GM18499 (cell line): ENCODE results near the gene RABGAP1L.
"Not testable (repeated sequence)": the region's sequence is repeated elsewhere in the genome, so short reads cannot be mapped to it uniquely, and the experiment has no call there.

Experiments
- ATAC-seq: cut with Tn5 transposase; IDR thresholded peaks from one replicate; pipeline ENCODE4 v1.9.1; 2021; ENCODE audit warnings: moderate number of reproducible peaks; ENCODE audit not compliant: insufficient read depth, unreplicated experiment

Gene RABGAP1L

DNA sequence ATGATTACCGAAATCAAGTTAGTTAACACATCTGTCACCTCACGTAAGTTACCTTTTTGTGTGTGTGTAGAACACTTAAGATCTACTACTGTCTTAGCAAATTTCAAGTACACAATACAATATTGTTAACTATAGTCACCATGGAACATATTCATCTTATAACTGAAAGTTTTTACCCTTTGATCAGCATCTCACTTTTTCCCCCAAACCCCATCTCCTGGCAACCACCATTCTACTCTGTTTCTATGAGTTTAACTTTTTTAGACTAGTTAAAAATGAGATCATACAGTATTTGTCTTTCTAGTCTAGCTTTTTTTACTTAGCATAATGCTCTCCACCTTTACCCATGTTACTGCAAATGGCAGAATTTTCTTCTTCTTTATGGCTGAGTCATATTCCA, 124.7 kb downstream of the RABGAP1L start:
- no peak for ATAC-seq

DNA sequence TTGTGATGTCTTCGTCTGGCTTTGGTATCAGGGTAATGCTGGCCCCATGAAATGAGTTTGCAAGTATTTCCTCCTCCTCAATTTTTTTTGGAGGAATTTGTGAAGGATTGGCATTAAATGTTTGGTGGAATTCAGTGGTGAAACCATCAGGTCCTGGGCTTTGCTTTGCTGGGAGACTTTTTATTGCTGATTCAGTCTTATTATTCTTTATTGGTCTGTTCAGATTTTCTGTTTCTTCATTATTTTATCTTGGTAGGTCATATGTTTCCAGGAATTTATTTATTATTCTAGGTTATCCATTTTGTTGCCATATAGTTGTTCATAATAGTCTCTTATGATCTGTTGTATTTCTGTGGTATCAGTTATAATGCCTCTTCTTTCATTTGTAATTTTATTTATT, 126.7 kb downstream of the RABGAP1L start:
- ATAC-seq: no peak

DNA sequence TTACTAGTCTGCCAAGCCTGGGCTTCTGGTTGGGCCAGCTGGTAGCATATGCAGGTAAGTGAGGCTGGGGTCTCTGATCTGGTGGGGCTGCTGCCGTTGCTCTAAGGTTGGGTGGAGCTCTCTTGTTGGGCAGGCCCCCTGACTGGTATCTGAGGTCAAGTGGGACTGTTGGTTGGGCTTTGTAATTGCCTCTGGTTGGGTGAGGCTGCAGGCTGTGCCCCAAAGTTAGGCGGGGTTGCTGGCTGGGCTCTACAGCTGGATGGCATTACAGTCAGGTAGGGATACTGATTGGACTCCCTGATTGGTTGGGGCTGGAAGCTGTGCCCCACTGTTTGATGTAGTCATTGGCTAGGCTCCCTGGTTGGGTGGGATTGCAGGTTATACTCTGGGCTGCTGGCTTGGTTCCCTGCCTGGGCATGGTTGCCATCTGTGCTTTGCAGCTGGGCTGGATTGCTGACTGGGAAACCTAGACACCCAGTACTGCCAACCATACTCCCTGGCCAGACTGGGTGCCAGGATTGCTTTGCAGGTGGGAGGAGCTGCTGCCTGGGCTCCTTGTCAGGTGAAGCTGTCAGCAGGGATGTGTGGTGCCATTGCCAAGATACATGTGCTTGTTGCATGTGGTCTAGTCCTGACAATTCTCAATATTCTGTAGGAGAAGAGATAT, 130.5 kb downstream of the RABGAP1L start:
- no peak for ATAC-seq

DNA sequence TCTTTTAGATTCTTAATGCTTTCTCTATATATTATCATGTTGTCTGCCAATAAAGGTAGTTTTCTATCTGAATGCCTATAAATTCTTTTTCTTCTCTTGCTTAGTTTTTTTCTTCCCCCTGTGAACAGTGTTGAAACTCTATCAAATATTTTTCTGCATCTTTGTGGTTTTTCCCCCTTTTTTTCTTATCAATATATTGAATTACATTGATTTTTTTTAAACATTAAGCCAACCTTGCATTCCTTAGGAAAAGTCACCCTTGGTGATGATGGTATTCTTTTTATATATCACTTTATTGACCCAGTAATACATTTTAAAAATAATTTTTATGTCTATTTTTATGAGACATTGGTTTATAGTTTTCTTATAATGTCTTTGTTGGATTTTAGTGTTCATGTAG, 131.7 kb downstream of the RABGAP1L start:
- ATAC-seq: no peak

DNA sequence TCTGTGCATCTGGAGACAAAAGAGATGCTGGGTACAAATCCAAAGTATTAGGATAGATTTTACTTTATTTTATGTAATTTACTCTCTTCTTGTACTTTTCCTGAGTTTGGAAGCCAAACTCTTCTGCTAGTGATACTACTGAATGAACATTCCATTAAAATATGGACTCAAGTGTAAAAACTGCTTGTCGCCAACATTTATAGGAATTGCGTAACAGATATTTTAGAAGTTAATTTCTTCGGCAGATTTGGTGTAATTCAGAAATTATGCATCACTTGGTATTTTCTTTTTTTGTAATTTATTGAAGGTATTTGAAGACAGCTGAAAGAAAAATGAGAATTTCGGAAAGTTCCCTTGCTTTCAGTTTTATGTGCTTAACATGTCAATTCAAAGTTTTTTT, 137.0 kb downstream of the RABGAP1L start:
- ATAC-seq: no peak

DNA sequence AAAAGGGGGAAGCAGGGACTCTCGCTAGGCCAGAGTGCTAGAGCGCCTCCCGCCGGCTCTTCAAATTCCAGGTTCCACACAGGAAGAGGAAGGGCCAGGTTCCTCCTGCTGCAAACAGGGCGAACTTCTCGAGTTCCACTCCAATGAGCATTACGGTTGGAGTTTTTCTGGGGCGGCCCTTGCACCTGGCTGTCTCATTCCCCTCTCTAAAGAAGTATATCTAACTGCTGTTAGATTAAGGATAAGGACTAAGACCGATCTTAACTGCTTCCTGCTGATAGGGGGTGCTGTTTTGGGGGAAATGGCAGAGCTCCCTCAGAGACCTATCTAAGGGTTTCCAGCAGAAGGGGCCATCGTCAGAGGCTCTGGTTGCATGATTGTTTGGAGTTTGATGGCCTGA, 138.0 kb downstream of the RABGAP1L start:
- no peak for ATAC-seq

DNA sequence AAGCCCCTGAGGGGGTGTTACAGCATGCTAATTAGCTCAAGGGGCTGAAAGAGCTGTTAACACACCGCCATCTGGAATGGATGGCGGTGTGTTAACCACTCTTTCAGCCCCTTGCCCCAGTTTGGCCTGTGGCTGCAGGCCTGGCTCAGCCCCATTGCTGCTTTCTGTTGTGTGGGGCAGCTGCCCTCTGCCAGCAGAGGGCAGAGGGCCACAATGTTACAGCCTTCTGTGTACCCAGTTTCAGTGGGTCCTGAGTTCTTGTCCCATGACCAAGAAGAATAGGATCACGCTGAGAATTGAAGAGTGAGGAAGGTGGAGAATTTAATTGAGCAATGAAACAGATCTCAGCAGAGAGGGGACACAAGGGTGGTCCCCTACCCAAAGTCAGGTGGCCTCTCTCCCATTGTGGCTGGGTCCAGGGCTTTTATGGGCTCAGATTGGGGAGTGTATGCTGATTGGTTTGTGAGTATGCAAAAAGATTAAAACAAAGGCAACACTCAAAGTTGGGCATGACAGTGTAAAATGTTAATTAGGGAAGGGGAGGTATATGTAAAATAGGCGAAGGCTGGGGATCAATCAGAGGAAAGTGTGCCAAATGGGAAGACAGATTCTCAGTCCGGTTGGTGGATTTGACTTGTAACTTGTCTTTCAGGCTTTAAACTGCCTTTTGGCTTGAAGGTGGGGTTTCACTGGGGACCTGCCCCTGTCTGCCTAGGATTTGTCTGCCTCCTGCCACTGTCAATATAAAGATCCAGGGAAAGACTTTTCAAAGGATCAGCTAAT, 142.2 kb downstream of the RABGAP1L start:
- ATAC-seq: no peak

DNA sequence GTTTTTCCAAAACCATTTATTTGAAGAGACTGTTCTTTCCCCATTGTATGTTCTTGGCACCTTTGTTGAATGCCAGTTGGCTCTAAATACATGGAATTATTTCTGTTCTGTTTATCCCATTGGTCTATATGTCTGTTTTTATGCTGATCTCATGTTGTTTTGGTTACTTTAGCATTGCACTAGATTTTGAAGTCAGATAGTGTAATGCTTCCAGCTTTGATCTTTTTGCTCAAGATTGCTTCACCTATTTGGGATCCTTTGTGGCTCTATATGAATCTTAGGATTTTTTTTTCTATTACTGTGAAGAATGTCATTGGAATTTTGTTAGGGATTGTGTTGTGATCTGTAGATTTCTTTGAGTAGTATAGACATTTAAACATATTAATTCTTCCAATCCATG, 149.3 kb downstream of the RABGAP1L start:
- no peak for ATAC-seq

DNA sequence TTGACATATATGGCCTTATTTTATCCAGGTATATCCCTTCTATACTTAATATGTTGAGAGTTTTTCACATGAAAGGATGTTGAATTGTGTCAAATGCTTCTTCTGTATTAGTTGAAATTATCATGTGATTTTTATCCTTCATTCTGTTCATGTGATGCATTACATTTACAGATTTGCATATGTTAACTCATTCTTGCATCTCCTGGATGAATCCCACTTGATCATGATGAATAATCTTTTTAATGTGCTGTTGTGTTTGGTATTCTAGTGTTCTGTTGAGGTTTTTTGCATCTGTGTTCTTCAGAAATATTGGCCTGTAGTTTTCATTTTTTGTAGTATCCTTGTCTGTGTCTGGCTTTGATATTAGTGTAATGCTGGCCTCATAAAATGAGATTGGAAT, 150.2 kb downstream of the RABGAP1L start:
- ATAC-seq: no peak

DNA sequence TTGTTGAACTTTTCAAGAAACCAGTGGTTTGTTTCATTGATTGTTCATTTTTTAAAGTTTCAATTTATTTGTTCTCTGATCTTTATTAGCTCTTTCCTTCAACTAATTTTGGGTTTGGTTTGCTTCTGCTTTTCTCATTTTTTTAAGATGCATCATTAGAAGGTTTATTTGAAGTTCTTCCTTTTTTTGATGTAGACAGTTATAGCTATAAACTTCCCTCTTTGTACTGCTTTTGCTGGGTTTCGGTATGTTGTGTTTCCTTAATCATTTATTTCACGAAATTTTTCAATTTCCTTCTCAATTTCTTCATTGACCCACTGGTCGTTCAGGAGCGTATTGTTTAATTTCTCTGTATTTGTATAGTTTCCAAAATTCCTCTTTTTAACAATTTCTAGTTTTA, 155.1 kb downstream of the RABGAP1L start:
- no peak for ATAC-seq

DNA sequence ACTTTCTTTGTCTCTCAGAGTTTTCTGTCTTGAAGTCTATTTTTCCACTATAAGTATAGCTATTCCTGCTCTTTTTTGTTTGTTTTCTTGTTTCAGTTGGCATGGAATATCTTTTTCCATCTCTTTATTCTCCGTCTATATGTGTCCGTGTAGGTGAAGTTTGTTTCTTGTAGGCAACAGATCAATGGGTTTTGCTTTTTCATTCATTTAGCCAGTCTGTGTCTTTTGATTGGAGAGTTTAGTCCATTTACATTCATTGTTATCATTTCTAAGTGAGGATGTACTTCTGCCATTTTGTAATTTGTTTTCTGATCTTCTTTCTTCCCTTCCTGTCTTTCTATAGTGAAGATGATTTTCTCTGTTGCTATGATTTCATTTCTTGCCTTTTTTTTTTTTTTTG, 155.9 kb downstream of the RABGAP1L start:
- ATAC-seq: no peak

DNA sequence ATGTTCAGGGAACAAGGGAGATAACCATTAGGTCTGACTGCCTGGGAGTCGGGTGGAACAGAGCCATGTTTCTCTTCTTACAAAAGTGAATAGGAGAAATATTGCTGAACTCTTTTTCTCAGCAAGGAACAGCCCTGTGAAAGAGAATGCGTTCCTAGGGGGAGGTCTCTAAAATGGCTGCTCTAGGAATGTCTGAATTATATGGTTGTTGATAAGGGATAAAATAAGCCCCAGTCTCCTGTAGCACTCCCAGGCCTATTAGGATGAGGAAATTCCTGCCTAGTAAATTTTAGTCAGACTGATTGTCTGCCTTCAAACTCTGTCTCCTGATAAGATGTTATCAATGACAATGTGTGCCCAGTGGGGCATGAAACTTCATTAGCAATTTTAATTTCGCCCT, 161.6 kb downstream of the RABGAP1L start:
- not testable (repeated sequence) for ATAC-seq

DNA sequence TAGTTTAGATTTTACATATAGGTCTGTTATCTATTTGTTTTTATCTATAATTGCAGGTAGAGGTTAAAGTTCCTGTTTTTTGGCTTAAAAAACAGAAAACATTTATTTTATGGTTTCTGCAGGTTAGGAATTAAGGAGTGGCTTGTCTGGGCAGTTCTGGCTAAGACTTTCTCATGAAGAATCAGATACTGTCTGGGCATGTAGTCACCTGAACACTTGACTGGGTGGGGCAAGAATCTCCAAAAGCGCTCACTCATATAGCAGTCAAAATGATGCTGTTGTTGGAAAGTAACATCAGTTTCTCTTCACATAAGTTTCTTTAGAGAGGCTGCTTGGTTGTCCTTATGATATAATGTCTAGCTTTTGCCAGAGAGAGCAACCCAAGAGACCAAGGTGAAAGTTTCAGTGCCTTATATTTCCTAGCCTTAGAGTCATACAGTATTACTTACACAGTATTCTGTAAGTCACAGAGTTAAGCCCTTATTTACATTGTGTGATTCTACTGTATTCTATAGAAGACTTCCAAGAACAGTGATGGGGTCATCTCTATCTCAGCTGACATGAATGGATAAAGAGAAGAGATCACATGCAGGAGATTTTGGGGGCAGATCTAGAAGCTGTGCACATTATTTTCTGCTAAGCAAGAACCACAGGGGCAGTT, 163.0 kb downstream of the RABGAP1L start:
- no peak for ATAC-seq

DNA sequence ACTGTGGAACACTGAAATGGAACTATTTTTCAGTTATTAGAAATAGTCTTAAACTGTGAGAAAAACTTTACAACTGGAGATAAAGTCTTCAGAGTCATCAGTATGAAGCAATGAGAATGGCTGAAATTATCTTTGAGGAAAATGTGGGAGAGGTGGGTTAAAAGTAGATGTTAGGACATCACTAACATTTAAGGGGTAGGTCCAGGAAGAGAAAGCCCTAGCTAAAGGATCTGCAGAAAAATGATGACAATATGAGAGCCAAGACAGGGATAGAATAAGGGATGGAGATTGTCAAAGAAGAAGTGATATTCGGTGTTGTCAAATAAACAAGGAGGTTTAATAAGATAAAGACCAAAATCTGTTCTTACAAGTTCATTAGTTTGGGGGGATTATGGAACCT, 165.2 kb downstream of the RABGAP1L start:
- ATAC-seq: no peak

DNA sequence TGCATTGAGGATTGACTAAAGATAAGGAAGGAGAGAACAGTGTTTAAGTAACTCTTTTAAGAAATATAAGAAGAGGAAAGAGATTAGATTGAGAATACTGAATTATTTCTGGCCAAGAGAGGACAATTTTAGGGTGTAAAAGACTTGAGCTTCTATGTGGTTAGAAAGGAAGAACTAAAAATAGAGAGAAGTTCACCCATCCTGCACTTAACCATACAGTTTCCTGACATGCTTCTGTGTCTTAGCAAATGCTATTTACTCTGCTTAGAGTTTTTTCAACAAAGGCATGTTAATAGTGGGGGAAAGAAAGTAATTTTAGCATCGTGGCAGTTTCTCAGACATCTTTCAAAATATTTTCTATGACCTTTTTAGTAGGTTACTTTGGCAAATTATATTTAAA, 165.6 kb downstream of the RABGAP1L start:
- no peak for ATAC-seq

DNA sequence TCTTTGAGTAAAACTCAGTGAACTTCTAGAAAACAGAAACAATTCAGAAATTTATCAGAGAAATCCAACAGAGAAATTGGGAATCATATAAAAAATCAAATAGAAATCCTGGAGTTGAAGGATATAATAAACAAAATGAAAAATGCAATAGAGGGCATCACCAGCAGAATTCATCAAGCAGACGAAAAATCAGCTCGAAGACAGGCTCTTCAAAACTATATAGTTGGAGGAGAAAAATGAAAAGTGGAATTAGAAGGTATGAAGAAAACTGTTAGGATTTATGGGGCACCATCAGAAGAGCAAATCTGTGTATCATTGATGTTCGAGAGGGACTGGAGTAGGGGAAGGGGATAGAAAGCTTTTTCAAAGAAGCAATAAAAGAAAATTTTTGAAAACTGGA, 167.0 kb downstream of the RABGAP1L start:
- no peak for ATAC-seq

DNA sequence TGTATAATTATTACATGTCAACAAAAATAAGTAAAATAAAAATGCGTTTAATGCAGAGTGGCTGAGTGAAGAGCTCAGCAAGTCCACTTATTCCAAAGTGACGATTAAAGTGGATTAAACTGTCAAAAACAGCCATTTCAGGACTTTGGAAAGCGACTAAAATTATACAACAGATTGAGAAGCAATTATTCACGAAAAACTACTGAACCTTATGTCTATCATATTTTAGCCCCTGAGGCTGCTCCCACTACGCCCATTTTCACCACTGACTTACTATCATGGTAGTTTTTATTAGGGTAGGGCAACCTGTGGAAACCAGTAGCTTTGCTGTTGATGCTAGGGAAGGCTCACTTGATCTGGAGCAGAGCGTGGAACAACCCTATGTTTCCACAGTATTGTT, 174.1 kb downstream of the RABGAP1L start:
- no peak for ATAC-seq

DNA sequence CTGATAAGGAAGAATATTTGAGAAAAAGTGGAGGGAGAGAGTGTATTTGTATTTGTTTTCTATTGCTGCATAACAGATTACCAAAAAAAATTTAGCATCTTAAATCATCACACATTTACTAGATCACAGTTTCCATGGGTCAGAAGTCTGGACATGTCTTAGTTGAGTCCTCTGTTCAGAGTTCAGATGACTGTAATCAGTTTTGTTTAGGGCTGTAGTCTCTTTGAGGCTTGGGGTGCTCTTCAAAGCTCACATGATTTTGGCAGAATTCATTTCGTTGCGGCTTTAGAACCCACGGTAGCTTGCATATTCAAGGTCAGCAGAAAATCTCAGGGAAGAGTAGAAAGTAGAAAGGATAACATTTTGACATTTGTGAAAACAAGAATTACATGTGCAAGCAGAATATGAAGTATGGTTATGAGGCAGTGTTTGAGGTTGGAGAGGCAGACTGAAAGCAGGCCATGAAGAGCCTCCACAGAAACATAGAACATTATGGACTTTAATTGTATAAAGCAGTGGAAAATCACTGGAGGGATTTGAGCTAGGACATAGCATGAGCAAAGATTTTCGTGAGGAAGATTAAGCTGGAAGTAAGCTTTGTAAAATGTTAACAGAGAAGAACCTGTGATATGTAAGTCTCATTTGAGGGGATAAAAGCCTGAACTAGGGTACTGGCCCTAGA, 177.8 kb downstream of the RABGAP1L start:
- ATAC-seq: no peak

DNA sequence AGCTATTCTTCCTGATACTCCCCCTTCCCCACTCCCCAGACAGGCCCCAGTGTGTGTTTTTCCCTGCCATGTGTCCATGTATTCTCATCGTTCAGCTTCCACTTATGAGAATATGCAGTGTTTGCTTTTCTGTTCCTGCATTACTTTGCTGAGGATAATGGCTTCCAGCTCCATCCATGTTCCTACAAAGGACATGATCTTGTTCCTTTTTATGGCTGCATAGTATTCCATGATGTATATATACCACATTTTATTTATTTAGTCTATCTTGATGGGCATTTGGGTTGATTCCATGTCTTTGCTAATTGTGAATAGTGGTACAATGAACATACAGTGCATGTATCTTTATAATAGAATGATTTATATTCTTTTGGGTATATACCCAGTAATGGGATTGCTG, 181.1 kb downstream of the RABGAP1L start:
- not testable (repeated sequence) for ATAC-seq

DNA sequence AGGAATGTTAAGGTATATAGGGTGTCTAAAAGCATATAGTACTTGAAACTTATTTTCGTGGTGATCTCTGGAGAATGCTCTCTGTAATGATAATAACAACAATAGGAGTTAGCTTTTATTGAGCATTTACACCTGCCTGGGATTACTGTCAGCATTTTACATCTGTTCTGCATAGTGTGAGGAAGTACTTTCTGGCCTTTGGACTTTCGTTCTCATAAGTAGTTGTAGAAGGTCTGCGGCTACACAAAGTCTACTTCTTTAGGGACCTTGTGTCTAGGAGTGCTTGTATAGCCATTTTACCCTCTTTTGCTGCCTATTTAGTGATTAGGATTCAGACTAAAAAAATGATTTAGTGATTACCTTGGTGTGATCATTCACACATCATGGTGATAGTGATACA, 184.8 kb downstream of the RABGAP1L start:
- ATAC-seq: peak; percentile 90

DNA sequence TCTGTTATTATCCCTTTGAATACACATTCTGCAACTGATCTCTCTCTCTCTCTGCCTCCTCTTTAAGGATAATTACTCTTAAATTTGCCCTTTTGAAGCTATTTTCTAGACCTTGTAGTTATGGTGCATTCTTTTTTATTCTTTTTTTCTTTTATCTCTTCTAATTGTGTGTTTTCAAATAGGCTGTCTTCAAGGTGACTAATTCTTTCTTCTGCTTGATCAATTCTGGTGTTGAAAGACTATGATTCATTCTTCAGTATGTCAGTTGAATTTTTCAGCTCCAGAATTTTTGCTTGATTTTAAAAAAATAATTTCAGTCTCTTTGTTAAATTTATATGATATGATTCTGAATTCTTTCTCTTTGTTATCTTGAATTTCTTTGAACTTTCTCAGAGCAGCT, 192.8 kb downstream of the RABGAP1L start:
- no peak for ATAC-seq
